T-helper 1 cell treated with Interleukin-12 subunit alpha and Interleukin-12 subunit beta and Interleukin-4 antibody, amounts not matched to agents 30 μg/mL and 1 μg/mL, for 36 hours (primary cell): ENCODE measurements around the gene FOSL1.

Source experiments
- H3K27ac Mint-ChIP-seq: one replicate; pipeline ENCODE4 v1.8.0; 2021; ENCODE audit warnings: mild to moderate bottlenecking, mixed read lengths
- H3K27me3 Mint-ChIP-seq: one replicate; pipeline ENCODE4 v1.8.0; 2021; ENCODE audit warnings: low read depth, mixed read lengths
- H3K36me3 Mint-ChIP-seq: one replicate; pipeline ENCODE4 v1.8.0; 2021; ENCODE audit warnings: low read depth, mixed read lengths
- H3K4me1 Mint-ChIP-seq: one replicate; pipeline ENCODE4 v1.8.0; 2021; ENCODE audit warnings: low read depth, mixed read lengths
- H3K4me3 Mint-ChIP-seq: one replicate; pipeline ENCODE4 v1.8.0; 2021; ENCODE audit warnings: mild to moderate bottlenecking, moderate library complexity, mixed read lengths
- H3K9me3 Mint-ChIP-seq: one replicate; pipeline ENCODE4 v1.8.0; 2021; ENCODE audit warnings: mixed read lengths

FOSL1 gene

GRCh38 chr11:65915821-65916251 is 15.6 kb upstream of the FOSL1 start:
- no peak overlapping the region for H3K4me3 Mint-ChIP-seq
- peaks cover 15% of the 10 kb centered on the region for H3K36me3 Mint-ChIP-seq
- no peaks in the 10 kb centered on the region for H3K9me3 Mint-ChIP-seq
- peaks cover 21% of the 10 kb centered on the region for H3K4me1 Mint-ChIP-seq
- no peak overlapping the region for H3K27ac Mint-ChIP-seq
- H3K27me3 Mint-ChIP-seq: no peaks in the 10 kb centered on the region

DNA sequence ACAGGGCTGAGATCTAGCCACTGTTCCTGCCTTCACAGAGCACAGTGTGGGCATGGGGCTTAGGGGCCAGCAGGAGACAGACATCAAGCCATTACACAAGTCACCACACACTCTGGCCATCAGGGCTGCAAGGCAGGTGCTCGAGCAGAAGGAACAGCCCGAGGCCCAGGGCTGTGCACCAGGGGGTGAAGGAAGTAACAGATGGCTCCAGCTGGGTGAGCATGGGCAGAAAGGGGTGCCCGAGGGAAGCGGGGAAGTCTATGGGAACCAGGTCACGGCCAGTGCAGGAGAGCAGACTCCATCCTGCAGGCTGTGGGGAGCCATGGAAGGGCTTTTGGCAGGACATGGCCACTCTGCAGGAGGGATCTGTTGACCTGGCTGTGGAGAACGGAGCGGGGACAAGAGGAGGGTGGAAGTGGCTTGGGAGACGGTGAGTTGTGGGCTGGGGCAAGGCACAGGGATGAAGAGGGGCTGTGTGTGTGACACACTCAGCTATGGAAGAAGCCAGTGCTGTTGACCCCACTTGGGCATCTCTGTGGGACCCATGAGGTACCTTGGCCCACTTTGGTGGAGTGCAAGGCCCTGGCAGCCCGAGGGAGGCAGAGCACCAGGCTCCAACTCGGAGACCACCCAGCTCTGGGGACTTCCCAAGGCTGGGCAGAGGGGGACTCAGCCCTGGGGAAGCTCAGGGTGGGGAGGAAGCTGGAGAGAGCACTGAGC is 15.1 kb upstream of the FOSL1 start:
- Mint-ChIP-seq H3K27ac (no peak overlapping the region), H3K36me3 (peaks cover 15% of the 10 kb centered on the region), H3K4me3 (peak overlapping the region; percentile 44), H3K27me3 (no peaks in the 10 kb centered on the region), H3K4me1 (peaks cover 21% of the 10 kb centered on the region), H3K9me3 (no peaks in the 10 kb centered on the region)

DNA sequence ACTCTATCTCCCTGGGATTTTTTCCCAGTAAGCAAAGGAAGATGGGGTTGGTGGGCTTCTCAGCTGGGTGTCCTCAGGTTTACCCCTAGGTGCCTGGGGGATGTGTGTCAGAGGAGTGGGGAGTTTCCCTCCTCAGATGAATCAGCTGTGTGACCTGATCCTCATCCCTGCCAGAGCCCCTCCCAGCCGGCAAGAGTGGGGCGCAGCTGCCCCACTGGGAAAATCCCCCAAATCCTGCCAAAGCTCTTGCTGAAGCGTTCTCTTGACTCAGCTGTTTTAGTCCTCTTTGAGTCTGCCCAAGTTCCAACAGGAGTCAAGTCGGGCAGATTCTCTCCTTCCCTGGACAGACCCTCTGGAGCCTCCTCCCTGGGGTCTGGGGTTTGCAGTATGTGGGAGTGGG is 12.7 kb upstream of the FOSL1 start:
- H3K27me3 Mint-ChIP-seq: no peaks in the 10 kb centered on the region
- peaks cover 12% of the 10 kb centered on the region for H3K36me3 Mint-ChIP-seq
- no peaks in the 10 kb centered on the region for H3K9me3 Mint-ChIP-seq
- no peak overlapping the region for H3K4me3 Mint-ChIP-seq
- H3K27ac Mint-ChIP-seq: no peak overlapping the region
- H3K4me1 Mint-ChIP-seq: peaks cover 26% of the 10 kb centered on the region

DNA sequence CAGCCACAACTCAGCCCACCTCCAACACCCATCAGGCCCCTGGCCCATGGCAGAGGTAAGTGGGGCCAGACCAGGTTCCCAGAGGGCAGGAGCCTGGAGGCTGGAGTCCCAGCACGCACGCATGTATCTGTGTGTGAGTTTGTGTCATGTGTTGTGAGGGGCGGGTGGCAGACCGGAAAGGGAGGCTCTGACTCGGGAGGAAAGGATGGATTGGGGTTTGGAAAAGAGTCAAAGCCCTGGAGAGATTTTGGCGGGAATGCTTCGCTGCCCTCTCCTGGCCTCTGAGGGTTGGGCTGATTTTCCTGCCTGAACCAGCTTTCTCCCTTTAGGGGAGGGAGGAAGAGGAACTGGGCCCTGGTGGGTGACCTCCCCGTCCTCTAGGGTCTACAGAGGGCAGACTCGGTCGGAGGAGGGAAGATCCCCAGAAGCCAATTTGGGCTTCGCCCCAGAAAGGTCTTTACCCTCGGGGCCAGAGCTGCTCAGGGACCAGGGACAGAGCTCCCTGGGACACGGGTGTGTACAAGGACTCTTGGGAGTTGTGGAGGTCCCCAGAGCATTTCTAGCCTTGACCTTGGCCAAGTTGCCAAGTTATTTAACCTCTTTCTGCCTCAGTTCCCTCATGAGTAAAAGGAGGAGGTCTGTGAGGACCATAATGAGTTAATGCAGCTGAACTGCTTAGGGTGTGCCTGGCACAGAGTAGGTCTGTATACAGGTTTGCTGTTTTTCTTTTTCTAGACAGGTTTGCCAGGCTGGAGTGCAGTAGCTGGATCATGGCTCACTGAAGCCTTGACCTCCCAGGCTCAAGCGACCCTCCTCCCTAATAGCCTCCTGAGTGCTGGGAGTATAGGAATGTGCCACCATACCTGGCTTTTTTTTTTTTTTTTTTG is 11.7 kb upstream of the FOSL1 start:
- Mint-ChIP-seq H3K9me3 (no peaks in the 10 kb centered on the region), H3K36me3 (peaks cover 11% of the 10 kb centered on the region), H3K27me3 (peaks cover 2% of the 10 kb centered on the region), H3K4me1 (peaks cover 22% of the 10 kb centered on the region), H3K27ac (no peak overlapping the region), H3K4me3 (no peak overlapping the region)

DNA sequence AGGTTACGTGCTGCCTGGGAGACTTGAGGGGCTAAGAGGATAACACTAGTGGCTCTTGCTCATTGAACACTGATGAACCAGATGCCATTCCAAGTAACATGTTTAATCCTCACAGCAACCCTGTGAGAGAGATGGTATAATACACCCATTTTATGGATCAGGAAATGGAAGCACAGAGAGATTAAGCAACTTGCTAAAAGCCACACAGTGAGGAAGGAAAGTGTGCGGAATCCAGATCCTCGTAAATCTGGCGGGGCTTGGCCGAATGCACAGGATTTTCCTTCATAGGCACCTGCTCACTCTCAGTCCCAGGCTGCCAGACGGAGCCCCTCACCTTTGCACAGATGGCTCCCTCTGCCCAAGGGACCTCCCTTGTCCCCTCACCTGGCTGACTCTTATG is 7.7 kb upstream of the FOSL1 start:
- H3K4me1 Mint-ChIP-seq: peaks cover 9% of the 10 kb centered on the region
- H3K9me3 Mint-ChIP-seq: no peaks in the 10 kb centered on the region
- H3K27me3 Mint-ChIP-seq: peaks cover 13% of the 10 kb centered on the region
- no peak overlapping the region for H3K27ac Mint-ChIP-seq
- no peaks in the 10 kb centered on the region for H3K36me3 Mint-ChIP-seq
- no peak overlapping the region for H3K4me3 Mint-ChIP-seq

DNA sequence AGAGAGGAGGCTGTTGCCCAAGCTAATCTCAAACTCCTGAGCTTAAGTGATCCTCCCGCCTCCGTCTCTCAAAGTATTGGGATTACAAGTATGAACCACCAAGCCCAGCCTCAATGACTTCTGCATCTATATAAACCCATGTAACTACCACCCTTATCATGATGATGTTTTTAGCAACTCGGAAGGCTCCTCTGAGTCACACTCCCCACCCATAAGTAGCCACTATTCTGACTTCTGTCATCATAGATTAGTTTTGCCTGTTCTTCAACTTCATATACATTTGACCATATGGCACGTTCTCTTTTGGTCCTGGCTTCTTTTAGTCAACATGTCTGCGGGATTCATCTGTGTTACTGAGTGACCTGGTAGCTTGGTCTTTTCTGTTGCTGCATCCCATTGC is 6.4 kb upstream of the FOSL1 start:
- H3K4me1 Mint-ChIP-seq: peaks cover 12% of the 10 kb centered on the region
- H3K27me3 Mint-ChIP-seq: peaks cover 18% of the 10 kb centered on the region
- no peaks in the 10 kb centered on the region for H3K9me3 Mint-ChIP-seq
- H3K4me3 Mint-ChIP-seq: no peak overlapping the region
- H3K36me3 Mint-ChIP-seq: no peaks in the 10 kb centered on the region
- no peak overlapping the region for H3K27ac Mint-ChIP-seq

DNA sequence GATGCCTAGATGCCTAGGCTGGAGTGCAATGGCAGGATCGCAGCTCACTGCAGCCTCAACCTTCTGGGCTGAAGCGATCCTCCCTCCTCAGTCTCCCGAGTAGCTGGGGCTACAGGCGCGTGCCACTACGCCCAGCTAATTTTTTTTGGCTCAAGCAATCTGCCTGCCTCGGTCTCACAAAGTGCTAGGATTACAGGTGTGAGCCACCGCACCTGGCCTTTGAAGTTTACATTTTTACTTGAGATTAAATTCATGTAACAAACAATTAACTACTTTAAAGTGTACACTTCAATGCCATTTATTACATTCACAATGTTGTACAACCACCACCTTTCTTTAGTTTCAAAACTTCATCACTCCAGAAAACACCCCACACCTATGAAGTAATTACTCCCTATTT is 3.5 kb upstream of the FOSL1 start:
- no peak overlapping the region for H3K27ac Mint-ChIP-seq
- peaks cover 18% of the 10 kb centered on the region for H3K27me3 Mint-ChIP-seq
- no peaks in the 10 kb centered on the region for H3K9me3 Mint-ChIP-seq
- peaks cover 8% of the 10 kb centered on the region for H3K4me1 Mint-ChIP-seq
- H3K4me3 Mint-ChIP-seq: no peak overlapping the region
- no peaks in the 10 kb centered on the region for H3K36me3 Mint-ChIP-seq

- Mint-ChIP-seq H3K4me3 (no peak overlapping the region), H3K36me3 (no peaks in the 10 kb centered on the region), H3K27ac (no peak overlapping the region), H3K4me1 (peaks cover 10% of the 10 kb centered on the region), H3K27me3 (peaks cover 18% of the 10 kb centered on the region), H3K9me3 (no peaks in the 10 kb centered on the region)
These were observed 2.9 kb upstream of the FOSL1 start for GRCh38 chr11:65903068-65903481.

- Mint-ChIP-seq H3K4me3 (no peak overlapping the region), H3K27ac (peak overlapping the region; percentile 80), H3K4me1 (peaks cover 16% of the 10 kb centered on the region), H3K36me3 (peaks cover 2% of the 10 kb centered on the region), H3K27me3 (peaks cover 12% of the 10 kb centered on the region), H3K9me3 (no peaks in the 10 kb centered on the region)
These were observed 652 bp upstream of the FOSL1 start for GRCh38 chr11:65900899-65901180.

GRCh38 chr11:65899356-65900124 is 648 bp downstream of the FOSL1 start:
- H3K36me3 Mint-ChIP-seq: peaks cover 2% of the 10 kb centered on the region
- H3K27ac Mint-ChIP-seq: peak overlapping the region; percentile 55
- no peaks in the 10 kb centered on the region for H3K9me3 Mint-ChIP-seq
- peaks cover 23% of the 10 kb centered on the region for H3K4me1 Mint-ChIP-seq
- H3K27me3 Mint-ChIP-seq: peaks cover 12% of the 10 kb centered on the region
- peak overlapping the region; percentile 67 for H3K4me3 Mint-ChIP-seq

- H3K27ac Mint-ChIP-seq: peak overlapping the region; percentile 84
- peaks cover 29% of the 10 kb centered on the region for H3K4me1 Mint-ChIP-seq
- H3K27me3 Mint-ChIP-seq: peaks cover 8% of the 10 kb centered on the region
- no peaks in the 10 kb centered on the region for H3K9me3 Mint-ChIP-seq
- peak overlapping the region; percentile 70 for H3K4me3 Mint-ChIP-seq
- peaks cover 2% of the 10 kb centered on the region for H3K36me3 Mint-ChIP-seq
These were observed 1.4 kb downstream of the FOSL1 start for GRCh38 chr11:65898656-65899355.

- Mint-ChIP-seq H3K27me3 (peaks cover 1% of the 10 kb centered on the region), H3K4me1 (peaks cover 42% of the 10 kb centered on the region), H3K4me3 (peak overlapping the region; percentile 28), H3K9me3 (no peaks in the 10 kb centered on the region), H3K27ac (peak overlapping the region; percentile 31), H3K36me3 (peaks cover 2% of the 10 kb centered on the region)
These were observed 3.1 kb downstream of the FOSL1 start for GRCh38 chr11:65897020-65897471.

DNA sequence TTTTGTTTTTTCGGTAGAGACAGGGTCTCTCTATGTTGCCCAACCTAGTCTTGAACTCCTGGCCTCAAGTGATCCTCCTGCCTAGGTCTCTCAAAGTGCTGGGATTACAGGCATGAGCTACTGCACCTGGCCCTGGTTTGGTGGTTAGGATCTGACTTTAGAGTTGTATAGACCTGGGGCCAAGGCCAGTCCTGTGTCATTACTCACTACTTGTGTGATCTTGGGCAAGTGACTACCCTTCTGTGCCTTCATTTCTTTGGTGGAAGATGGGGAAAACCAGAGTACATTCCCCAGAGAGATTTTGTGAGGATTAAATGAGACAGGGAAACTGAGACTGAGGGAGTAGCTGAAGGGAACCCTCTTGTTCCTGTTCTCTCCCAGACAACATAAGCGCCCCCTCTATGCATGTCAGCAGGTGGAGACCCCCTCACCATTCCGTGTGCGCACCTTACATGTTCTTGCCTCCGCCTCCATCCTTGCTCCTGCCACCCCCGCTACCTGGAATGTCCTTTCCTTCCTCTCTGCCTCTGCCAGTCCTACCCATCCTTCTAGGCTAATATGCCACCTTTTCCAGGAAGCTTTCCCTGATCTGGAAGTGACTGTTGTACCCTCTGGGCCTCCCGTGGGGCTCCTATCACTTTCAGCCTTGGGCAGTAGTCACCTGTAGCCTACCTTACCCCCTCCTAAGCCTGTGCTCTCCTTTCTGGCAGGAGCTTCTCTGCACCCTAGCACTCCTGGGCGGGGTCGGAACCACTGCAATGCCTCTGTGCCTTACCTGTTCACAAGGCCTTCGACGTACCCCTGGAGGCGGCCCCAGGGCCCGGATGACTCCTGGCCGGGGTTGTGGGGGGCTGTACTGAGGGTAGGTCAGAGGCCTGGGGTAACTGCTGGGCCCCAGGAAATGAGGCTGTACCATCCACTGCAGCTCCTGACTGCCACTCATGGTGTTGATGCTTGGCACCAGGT is 3.9 kb downstream of the FOSL1 start:
- H3K27ac Mint-ChIP-seq: peak overlapping the region; percentile 62
- H3K36me3 Mint-ChIP-seq: peaks cover 2% of the 10 kb centered on the region
- no peaks in the 10 kb centered on the region for H3K27me3 Mint-ChIP-seq
- H3K4me3 Mint-ChIP-seq: no peak overlapping the region
- H3K4me1 Mint-ChIP-seq: peaks cover 43% of the 10 kb centered on the region
- no peaks in the 10 kb centered on the region for H3K9me3 Mint-ChIP-seq
